Bronchial epithelial cell (primary cell): ENCODE results near the gene KRT7. TPM values are rescaled to one million over a fixed set of nuclear protein-coding genes. Genes with fewer than 3 reads are reported as not detected.

Experiments
- DNase-seq: peaks from one replicate; pipeline ENCODE4 v3.0.0-alpha.2; 2010; ENCODE audit warnings: low read depth
- FAIRE-seq: peaks from 2 replicates; lab custom pipeline; 2011; peaks lifted over from hg19 to GRCh38; lab: Jason Lieb, UNC
- H3K27me3 ChIP-seq: 2 replicates; pipeline ENCODE4 v1.5.1; 2011; ENCODE audit warnings: low read length; ENCODE audit not compliant: control insufficient read depth, insufficient read depth
- H3K36me3 ChIP-seq: 2 replicates; pipeline ENCODE4 v1.5.1; 2011; ENCODE audit warnings: low read length; ENCODE audit not compliant: control insufficient read depth, insufficient read depth
- H3K4me3 ChIP-seq: 2 replicates; pipeline ENCODE4 v1.5.1; 2011; ENCODE audit warnings: mild to moderate bottlenecking, low read depth, low read length, control low read depth
- CTCF ChIP-seq: IDR thresholded peaks from 2 replicates; pipeline ENCODE4 v1.5.1; 2011; ENCODE audit warnings: mild to moderate bottlenecking, moderate library complexity, low read length, control low read depth, inconsistent platforms; ENCODE audit not compliant: insufficient read depth, severe bottlenecking
- total RNA-seq: library from RNA; depleted of rRNA; stranded (reverse); fragments of >200 nt; gene quantifications from 2 replicates; pipeline ENCODE4 v1.2.1, GENCODE V29; 2014

KRT7 gene
- total RNA-seq, 1 donor from 2014 or later: 895 TPM

DNA sequence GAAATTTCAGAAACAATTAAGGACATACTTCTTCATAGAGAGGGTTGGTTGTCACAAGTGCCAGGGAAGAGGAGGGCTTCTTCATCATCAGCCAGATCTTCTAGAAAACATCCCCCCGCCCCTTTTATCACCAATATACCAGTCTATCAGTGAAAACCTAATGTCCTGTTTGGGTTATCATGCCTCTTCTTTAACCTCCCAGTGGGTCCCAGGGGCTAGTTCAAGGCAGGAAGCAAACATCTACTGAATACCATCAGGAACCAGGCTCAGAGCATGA lies 28.1 kb downstream of the KRT7 start:
- FAIRE-seq (no peak), DNase-seq (no peak)
- no peaks in the 10 kb centered on the region for H3K36me3 ChIP-seq
- no peak for TF ChIP-seq CTCF
- peaks cover 2% of the 10 kb centered on the region for H3K27me3 ChIP-seq
- H3K4me3 ChIP-seq: no peak overlapping the region

- no peak overlapping the region for H3K4me3 ChIP-seq
- no peaks in the 10 kb centered on the region for H3K36me3 ChIP-seq
- FAIRE-seq: no peak
- no peak for DNase-seq
- no peaks in the 10 kb centered on the region for H3K27me3 ChIP-seq
- no peak for TF ChIP-seq CTCF
Observed at GRCh38 chr12:52262286-52262685, 29.2 kb downstream of the KRT7 start.

DNA sequence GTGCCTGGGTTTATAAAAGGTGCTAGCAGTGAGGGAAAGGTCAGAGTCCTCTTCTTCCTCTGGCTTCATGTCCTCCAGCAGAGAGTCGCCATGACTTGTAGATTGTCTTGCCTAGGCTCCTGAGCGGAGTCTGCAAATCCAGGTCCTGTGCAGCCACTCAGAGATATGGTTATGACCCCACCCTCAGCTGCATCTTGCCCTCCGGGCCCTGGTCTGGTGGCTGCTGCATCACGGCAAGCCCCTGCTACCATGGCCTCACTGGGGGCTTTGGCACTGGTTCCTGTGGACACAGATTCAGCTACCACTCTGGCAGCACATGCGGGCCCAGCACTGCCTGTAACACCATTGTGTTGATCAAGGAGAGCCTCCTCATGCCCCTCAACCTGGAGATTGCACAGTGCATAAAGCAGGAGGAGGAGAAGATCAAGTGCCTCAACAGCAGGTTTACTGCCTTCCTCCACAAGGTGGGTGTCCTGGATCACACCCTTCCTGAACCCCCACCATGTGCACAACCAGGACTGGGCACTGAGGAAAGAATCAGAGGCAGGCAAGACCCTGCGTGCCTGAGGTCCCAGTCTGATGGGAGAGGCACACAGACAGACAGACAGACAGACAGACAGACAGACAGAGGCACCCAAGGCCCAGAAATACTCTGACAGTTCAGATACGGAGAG lies 30.9 kb downstream of the KRT7 start:
- Histone ChIP-seq H3K27me3 (no peaks in the 10 kb centered on the region), H3K36me3 (no peaks in the 10 kb centered on the region), H3K4me3 (no peak overlapping the region)
- no peak for DNase-seq
- TF ChIP-seq CTCF: no peak
- no peak for FAIRE-seq

GRCh38 chr12:52264435-52264825 lies 31.4 kb downstream of the KRT7 start:
- no peak for DNase-seq
- no peaks in the 10 kb centered on the region for H3K27me3 ChIP-seq
- no peak overlapping the region for H3K4me3 ChIP-seq
- no peak for TF ChIP-seq CTCF
- H3K36me3 ChIP-seq: no peaks in the 10 kb centered on the region
- no peak for FAIRE-seq

- DNase-seq: no peak
- no peak for FAIRE-seq
- no peak overlapping the region for H3K4me3 ChIP-seq
Observed at GRCh38 chr12:52266514-52266913, 33.5 kb downstream of the KRT7 start.

More at GRCh38 chr12:52266514-52266913, 33.5 kb downstream of the KRT7 start:
- H3K36me3 ChIP-seq: no peaks in the 10 kb centered on the region
- TF ChIP-seq CTCF: no peak
- no peaks in the 10 kb centered on the region for H3K27me3 ChIP-seq
